HG03097 (cell line): ENCODE measurements around the gene ATP5F1B.
A peak's percentile ranks its signal among the peaks of the same experiment; 100 is the strongest.

Experiments used
- ATAC-seq: cut with Tn5 transposase; IDR thresholded peaks from one replicate; pipeline ENCODE4 v1.9.1; 2021; ENCODE audit not compliant: unreplicated experiment, low FRiP score

The ATP5F1B gene

DNA sequence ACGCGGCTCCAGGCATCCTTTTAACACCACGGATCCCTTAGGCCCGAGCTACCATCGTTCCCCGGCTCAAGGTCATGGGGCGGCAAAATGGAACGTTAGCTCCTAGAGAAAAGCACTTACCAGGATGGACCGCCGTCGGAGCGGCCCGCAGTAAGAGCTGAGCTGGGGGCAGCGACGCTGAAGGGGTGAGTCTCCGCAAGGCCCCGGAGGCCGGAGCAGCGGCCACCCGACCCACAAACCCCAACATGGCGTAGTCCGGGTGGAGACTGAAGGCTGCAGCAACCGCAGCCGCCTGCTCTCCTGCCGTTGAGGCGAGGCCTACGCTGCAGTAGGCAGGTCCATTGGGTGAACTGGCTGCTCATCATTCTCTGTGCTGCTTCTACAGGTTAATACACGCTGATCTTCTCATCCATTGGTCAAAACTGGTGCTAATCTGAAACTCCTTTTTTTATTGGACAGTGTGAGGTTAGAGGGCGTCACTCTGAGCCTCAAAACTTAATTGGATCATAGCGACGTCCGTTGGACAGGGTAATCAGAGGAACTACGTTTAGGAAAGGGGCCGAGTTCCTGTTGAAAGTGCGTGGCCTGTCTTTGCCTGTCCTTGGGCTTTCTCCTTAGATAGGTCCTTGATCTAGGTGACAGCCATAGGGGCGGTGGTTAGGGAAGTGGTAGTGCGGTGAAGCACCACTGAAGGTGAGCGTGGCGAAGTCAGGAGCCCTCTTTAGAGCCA, at the start of gene ATP5F1B:
Gene ATP5F1B (minus strand): TSS at position 268 of the 730 bp plus-strand sequence. CDS start 21 bp downstream, at position 247.
- peak; percentile 98 for ATAC-seq

DNA sequence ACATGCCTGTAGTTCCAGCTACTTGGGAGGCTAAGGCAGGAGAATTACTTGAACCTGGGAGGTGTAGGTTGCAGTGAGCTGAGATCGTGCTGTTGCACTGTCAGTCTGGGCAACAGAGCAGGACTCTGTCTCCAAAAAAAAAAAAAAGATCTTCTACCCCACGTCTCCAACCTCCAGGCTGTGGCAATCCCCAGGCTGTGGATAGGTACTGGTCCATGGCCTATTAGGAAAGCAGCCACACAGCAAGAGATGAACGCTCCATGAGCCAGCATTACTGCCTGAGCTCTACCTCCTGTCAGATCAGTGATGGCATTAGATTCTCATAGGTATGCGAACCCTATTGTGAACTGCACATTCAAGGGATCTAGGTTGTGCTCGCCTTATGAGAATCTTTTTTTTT, 48.4 kb upstream of the ATP5F1B start:
- no peak for ATAC-seq

DNA sequence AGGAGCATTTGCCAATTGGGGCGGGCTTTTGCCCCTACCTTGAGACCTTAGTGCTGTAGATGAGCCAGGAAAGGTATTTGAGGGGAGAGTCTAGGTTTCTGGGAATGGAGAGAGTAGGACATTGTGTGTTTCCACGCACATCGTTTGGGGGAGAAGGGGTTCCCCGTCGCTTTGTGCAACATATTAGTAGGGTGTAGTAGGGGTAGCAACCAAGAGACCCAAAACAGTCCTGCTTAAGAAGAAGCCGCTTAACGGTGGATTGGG, 43.0 kb upstream of the ATP5F1B start:
- ATAC-seq = no peak

DNA sequence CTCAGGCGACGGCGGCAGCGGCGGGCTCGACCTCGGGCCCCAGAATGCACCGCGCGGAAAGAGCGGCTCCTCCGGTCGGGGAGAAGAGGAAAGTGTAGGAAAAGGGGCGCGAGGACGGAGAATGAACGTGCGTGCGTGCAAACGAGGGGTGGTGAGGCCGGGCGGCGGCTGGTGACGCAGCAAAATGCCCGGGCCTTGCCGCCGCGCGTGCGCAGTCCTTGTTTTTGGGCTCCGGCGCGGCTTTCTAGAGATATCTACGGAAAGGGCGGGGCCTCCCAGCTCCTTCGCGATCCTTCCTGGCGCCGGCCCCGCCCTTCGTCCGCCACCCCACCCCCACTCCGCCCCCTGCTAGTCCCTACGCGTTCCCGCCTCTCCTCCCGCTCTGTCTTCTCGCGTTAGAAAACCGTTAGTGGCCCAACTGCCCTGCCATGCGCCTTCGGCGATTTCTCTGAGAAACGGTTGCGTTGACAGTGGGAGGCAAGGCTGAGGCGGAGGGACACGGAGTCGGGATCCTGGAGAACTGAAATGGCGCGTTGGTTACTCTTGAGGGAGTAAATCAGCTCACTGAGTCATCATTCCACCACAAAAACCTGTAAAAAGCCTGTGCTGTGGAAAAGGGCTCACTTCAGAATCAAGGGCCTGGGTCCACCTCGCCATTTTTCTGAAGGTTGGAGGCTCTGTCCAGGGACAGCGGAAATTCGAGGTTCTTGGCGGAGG, 42.5 kb upstream of the ATP5F1B start, which contains the start of gene PTGES3:
Gene PTGES3 (minus strand): TSS at position 156 of the 717 bp plus-strand sequence. CDS start 285 bp downstream, outside the sequence.
- peak; percentile 69 for ATAC-seq

- peak; percentile 29 for ATAC-seq
Observed at GRCh38 chr12:56687223-56688128, 41.7 kb upstream of the ATP5F1B start.

DNA sequence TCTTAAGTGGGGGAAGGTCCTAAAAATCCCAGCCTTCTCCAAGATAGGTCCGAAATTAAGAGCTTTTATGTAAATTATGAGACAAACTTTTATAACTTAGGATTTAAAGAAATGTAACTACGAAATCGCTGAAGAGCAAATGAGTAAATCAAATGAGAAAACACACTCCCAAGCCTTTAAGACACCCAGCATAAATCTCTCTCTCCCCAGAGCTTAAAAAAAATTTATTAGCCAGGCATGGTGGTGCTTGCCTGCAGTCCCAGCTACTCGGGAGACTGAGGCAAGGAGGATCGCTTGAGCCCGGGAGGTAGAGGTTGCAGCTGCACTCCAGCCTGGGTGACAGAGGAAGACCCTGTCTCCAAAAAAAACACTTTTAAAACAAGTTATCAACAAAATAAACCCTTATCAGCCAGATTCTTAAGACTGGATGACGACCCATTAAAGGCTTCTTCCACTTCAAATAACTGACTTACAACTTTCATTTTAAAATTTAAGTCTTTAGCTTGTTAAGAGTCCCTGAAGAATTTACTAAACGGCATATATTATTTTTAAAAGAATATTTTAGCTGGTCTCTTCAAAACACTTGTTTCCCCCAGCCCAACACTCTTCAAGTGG, 39.1 kb upstream of the ATP5F1B start:
- no peak for ATAC-seq

GRCh38 chr12:56682323-56682722, 36.5 kb upstream of the ATP5F1B start:
- ATAC-seq = no peak

DNA sequence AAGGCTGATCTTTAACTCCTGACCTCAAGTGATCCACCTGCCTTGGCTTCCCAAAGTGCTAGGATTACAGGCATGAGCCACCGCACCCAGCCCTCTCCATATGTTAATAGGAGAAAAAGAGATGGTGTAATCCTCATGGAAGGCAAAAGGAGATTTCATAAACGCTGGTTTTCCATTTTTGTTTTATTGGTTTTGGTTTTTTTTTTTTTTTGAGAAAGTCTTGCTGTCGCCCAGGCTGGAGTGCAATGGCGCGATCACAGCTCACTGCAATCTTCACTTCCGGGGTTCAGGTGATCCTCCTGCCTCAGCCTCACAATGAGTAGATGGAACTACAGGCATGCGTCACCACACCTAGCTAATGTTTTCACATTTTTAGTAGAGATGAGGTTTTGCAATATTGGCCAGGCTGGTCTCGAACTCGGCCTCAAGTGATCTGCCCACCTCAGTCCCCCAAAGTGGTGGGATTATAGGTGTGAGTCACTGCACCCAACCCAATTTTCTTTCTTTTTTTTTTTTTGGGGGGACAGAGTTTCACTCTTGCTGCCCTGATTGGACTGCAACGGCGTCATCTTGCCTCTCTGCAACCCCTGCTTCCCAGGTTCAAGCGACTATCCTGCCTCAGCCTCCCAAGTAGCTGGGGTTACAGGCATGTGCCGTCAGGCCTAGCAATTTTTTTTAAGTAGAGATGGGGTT, 34.2 kb upstream of the ATP5F1B start:
- ATAC-seq = no peak

DNA sequence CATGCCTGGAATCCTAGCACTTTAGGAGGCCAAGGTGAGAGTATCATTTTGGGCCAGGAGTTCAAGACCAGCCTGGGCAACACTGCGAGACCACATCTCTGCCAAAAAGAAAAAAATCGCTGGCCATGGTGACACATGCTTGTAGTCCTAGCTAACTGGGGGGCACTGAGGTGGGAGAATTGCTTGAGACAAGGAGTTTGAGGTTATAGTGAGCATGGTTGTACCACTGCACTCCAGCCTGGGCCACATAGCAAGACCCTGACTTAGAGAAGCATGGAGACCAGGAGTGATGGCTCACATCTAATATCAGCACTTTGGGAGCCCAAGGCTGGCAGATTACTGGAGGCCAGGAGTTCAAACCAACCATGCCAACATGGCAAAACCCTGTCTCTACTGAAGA, 33.1 kb upstream of the ATP5F1B start:
- ATAC-seq = no peak

GRCh38 chr12:56677680-56678079, 31.9 kb upstream of the ATP5F1B start:
- peak; percentile 52 for ATAC-seq

DNA sequence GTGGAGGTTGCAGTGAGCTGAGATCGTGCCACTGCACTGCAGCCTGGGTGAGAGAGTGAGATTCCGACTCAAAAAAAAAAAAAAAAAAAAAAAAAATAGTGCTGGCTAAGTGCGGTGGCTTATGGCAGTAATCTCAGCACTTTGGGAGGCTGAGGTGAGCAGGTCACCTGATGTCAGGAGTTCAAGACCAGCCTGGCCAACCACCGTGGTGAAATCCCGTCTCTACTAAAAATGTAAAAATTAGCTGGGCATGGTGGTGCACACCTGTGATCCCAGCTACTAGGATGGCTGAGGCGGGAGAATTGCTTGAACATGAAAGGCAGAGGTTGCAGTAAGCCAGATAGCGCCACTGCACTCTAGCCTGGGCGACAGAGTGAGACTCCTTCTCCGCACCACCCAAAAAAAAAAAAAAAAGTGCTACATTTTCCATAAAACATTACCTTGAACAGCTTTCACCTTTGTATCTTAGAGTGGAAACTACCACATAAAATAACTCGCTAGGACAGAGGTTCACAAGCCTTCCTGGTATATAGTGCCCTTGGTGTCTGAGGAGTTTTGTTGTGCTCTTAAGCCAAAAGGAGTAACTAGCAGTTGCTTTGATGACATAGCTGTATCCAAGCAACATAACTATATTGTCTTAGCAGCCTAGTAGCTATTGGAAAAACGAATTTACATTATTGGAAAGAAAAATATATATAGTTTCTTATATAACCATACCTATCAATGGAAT, 31.2 kb upstream of the ATP5F1B start:
- no peak for ATAC-seq

DNA sequence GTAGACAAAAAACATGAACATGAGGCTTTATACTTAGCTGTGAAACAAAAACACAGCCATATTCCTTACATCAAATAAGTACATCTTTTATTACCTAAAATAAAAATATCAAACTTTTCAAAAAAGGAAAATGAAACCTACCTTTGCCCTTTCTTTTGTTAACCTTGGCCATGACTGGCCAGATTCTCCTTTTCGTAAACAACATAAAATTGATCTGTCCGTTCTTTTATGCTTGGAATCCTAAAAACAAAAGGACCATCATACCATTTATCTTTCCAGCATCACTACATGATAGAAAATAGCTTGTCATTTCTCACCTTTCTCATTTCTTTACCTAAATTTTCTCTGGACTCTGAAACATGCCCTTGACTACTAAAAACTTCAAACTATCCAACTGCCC, 25.8 kb upstream of the ATP5F1B start:
- ATAC-seq = no peak

DNA sequence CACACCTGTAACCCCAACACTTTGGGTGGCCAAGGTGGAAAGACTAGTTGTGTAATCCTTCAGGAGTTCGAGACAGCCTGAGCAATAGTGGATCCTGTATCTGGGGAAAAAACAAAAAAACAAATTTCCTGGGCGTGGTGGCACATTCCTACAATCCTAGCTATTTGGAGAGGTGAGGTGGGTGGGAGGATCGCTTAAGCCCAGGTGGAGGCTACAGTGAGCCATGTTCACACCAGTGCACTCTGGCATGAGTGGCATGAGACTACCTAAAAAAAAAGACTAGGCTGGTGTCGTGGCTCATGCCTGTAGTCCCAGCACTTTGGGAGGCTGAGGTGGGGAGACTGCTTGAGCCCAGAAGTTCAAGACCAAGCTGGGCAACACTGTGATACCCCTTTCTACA, 25.1 kb upstream of the ATP5F1B start:
- ATAC-seq = no peak

DNA sequence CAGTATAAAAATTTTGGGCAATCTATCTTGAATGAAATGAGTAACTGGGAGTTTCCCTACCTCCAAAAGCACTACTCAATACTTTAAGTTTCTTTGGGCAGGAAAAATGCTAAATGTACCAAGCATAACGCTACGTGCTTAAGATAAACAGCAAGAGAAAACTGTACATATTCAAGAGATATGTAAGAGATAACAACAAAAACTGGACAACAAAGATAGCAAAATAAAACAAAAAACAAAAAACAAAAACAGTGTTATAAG, 22.3 kb upstream of the ATP5F1B start:
- no peak for ATAC-seq

- no peak for ATAC-seq
Observed at GRCh38 chr12:56661979-56662638, 16.3 kb upstream of the ATP5F1B start.

- no peak for ATAC-seq
Observed at GRCh38 chr12:56661560-56661959, 15.8 kb upstream of the ATP5F1B start.

DNA sequence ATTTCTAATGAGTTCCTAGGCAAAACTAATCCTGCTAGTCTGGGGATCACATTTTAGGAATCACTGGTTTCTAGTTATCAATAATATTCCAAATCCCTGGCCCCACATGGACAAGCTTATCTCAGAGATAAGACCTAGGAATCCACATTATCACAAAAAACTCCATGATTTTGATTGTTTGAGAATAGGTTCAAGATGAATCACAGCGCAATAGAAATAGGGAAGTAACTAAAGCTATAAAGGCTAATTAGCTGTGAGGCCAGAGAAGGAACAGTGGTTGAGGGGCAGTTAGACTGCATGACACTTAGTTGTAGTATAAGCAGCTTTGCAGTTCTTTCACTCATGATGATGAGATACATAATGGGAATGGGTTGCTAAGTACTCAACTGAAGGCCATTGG, 13.1 kb upstream of the ATP5F1B start:
- no peak for ATAC-seq

DNA sequence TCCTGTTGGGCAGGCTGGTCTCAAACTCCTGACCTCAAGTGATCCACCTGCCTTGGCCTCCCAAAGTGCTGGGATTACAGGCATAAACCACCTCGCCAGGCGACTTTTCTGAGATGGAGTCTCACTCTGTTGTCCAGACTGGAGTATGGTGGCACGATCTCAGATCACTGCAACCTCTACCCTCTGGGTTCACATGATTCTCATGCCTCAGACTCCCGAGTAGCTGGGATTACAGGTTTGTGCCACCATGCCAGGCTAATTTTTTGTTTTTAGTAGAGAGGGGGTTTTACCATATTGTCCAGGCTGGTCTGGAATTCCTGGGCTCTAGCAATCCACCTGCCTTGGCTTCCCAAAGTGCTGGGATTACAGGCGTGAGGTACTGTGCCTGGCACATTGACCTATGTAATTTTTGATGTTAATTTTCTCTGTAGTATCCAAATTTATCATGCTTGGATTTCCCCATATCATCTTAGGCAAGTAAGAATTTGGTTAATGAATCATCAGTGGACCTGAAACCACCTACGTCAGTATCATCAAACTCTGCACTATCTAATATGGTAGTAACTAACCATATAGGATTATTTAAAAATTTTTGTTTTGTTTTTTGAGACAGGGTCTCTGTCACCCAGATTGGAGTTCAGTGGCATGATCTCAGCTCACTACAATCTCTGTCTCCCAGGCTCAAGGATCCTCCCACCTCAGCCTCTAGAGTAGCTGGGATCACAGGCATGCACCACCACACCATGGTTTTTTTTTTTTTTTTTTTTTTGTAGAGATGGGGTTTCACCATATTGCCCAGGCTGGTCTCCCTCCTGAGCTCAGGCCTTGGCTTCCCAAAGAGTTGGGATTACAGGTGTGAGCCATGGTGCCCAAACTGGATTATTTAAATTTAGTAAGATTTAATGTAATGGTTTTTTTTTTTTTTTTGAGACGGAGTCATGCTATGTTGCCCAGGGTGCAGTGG, 11.9 kb upstream of the ATP5F1B start:
- ATAC-seq = no peak
